EH (cell line): Measurements from ENCODE around the gene CRB1.

ENCODE experiments used
- DNase-seq: peaks from one replicate; pipeline ENCODE4 v3.0.0-alpha.2; 2015; ENCODE audit warnings: low read depth

Gene CRB1

DNA sequence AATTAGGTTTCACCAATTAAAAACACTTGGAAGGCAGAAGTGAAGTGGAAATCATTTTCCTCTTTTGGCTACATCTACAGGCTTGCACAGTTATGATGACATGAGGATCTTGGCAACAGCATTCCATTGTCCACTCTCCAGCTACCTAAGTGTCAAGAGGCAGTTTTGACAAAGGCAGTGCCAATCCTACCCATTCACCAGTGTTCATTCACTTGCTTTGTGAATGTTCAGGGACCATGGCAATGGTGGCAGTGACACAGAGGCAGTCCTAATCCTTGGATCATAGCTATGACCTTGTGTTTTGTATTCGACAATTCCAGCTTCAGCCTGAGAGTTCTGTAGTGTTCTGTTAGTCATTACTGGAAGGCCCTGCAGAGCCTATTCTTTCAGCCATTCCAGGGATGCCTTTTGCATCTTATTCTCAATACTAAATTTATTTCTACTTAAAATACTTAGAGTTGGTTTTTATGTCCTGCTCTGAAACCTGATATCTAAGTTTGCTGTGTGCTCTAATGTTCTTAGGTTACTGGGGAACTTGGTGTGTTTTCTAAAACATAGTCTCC lies 36.7 kb downstream of the CRB1 start:
- peak; percentile 51 for DNase-seq

DNA sequence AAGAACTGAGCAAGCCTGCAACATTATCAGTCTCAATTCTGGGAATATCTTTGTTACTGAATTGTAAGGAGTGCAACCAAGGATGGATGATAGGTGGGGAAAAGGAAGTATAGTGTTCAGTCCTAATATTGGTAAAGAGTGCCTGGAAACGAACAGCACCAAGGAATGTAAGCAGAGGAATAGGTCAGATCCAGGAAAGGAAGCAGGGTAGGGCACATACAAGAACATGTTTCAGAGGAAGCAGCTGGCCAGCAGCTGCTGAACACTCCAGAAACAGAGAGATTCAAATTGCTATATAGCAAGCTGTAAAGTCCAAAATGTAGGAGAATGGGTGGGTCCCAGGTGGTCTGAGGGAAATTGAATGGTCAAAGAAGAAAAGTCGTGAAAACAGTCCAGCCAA lies 37.9 kb downstream of the CRB1 start:
- DNase-seq = no peak

DNA sequence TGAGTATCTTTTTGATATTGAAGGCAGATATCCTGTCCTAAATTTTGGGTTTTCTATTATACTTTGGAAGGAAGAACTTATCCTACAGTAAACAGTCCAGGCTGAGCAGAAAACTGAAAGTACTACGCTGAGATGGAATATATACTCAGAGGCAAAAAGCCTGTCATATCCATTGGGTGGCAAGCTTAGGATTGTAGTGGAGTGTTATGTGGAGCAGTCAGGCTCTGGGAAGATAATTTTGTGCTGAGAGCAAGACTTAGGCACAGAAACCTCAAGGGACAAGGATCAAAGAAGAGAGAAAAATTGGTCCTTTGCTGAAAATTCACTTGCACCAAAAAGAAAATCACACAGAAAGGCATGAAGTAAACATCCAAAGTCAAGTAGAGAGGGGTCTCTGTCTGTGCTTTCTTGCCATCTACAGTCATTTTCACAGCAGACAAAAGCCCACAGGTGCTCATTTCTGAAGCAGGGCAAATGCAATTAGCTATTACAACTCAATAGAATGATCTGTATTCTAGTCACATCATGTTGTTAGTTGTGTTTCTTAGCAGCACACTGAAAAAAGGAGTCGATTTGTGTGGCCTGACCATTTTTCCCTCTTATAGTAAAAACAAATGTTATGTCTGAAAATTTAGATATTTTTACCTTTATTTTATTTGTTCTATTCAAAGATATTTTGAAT lies 38.5 kb downstream of the CRB1 start:
- no peak for DNase-seq

DNA sequence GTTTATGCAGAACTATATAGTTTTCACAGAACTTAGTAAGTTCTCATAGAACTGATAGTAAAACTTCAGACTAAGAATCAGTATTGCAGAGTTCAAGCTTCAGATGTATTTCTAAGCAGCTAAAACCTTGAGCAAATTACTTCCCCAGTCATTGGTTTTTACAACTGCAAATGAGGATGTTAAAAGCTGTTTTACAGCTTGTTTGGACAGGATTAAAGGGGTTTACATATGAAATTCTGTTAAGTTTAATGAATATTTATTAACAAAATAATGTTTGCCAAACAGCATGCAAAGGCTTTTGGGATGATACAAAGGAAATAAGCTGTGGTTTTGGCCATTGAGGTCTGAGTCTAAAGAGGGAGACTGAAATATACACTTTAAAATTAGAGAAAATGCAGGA lies 39.1 kb downstream of the CRB1 start:
- DNase-seq = no peak

DNA sequence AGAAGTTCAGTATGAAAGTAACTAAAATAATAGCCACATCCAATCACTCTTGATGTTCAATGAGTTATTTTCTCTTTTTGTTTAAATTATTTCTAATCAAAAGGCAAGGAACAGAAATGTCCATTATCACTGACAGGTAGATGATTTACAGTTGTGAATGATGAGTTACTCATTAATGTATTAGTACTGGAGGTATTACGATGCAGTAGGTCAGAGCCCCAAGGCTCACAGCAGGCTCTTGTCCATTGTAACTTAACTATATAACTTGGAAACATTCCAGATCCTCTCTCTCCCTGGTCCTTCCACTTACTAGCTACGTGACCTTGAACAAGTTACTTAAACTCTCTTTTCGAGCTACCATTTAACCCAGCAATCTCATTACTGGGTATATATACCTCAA lies 39.5 kb downstream of the CRB1 start:
- DNase-seq = no peak

DNA sequence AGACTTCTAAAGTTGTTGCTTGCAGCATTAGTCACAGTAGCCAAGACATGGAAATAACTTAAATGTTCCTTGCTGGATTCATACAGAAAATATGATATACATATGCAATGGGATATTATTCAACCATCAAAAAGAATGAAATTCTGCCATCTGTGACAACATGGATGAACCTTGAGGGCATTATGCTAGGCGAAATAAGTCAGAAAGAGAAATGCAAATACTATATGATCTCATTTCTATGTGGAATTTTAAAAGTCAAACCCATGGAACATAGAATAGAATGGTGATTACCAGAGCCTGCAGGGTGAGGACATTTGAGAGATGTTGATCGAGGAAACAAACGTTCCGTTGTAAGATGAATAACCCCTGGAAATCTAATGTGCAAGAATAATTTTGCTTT lies 43.0 kb downstream of the CRB1 start:
- no peak for DNase-seq

DNA sequence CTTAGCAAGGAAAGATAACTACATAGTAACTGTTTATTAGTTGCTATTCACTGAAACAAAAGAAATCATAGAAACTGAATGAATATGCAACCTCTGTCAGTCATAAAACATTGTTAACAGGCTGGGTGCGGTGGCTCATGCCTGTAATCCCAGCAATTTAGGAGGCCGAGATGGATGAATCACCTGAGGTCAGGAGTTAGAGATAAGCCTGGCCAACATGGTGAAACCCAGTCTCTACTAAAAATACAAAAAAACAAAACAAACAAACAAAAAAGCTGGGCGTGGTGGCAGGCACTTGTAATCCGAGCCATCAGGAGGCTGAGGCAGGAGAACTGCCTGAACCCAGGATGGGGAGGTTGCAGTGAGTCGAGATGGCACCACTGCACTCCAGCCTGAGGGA lies 44.1 kb downstream of the CRB1 start:
- no peak for DNase-seq

DNA sequence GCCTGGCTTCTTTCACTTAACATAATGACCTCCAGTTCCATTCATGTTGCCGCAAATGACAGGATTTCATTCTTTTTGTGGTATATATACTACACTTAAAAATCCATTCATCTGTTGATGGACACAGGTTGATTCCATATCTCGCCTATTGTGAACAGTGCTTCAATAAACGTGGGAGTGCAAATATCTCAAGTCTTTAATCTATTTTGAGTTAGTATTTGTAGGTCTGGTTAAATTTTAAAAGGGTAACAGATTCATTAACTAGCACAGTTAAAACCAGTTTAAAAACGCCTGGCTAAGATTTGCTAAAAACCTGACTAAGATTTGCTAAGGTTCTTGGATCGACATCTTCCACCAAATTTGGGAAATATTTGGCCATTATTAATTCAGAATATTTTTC lies 45.7 kb downstream of the CRB1 start:
- DNase-seq = no peak

DNA sequence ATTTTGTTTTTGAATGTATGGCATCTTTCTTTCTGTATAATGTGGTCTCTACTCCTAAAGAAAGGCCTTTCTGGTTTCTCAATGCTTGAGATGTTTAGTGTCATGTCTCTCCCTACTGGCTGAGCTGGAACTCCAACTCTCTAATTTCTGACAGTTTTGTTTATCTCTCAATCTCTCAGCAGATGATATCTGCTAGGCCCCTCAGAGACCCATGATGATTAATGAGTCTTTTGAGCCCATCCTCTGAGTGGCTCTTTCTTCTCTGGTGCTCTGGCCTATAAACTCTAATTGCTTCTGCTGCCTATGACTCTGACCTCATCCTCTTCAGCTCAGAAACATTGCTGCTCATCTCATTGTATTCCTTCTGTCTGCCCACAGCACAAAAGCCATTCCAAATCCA lies 46.6 kb downstream of the CRB1 start:
- DNase-seq = peak; percentile 40

DNA sequence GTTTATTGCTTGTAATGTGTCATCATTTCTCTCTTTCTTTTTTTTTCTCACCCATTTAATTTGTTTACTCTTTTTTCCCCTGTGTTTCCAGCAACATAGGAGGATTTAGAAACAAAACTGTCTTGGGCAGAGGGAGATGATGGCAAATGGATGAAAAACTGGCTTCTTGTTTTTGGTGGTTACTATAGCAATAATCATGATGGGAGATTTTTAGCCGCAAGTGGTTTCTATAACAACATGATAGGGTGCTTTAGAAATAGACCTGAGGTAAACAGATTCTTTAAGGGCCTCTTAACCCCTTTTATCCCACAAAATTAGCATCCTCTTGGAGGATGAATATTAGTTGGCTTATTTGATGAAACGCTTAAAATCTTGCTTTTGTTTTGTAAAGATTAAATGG lies 51.6 kb downstream of the CRB1 start:
- no peak for DNase-seq

DNA sequence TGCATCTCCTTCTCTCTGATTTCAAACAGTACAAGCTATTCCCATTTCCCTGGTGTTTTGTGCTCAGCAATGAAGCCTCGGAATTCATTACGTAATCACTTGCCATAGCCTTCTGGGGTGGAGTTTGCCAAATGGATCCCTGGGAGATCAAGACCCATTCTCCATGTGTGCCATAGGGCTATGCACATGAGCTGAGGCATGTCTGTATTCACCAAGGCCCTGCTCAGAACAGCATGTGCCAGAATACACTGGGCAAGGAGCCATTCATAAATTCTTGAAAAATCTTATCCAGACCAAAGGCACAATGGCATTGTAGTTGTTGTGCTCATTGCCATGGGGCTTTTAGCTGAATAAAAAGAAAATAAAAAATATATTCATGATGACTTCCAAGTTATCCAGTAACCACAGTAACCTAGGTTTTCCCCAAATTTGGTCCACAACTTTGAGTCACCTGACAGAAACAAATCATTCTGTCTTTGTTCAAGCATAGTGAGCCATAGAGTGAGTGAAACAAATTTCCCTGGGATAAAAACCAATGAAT lies 53.0 kb downstream of the CRB1 start:
- DNase-seq = peak; percentile 77

DNA sequence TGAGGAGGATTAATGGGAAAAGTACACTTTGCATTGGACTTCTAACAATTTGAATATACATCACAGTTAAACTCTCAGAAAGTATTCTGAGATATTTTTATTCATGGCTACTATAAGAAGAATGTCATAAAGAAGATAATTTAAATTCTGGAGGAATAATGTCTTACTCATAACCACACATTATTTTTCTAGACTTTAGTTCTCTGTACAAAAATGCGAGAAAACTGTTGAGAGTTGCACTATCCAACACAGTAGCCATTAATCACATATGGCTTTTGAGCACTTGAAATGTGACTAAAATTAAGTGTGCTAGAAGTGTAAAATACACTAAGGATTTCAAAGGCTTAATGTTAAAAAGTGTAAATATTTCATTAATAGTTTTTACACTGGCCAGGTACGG lies 53.8 kb downstream of the CRB1 start:
- peak; percentile 63 for DNase-seq

DNA sequence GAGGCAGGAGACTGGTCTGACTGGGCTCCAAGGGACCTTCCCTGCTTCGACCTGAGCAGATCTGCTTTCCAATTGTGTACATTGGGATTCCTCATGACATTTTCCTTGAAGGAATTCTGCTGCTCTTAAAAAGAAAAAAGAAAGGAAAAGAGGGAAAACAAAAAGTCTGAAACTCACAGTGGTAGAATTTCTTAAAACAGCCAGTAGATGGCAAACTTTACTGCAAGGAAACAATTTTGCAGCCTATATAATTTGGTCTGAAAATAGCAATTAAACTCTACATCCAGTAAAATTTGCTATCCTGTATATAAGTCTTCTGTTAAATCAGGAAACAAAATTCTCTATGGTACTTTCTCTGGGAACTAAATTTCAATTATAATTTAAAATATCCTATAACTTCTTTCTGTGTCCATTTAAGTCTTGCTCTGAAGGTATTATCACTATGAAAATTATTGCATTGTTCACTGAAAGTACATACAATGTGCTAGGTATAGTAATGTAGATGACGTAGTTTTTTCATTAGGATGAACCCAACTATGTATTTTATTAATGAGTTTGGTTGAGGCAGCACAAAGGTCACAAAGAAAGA lies 59.8 kb downstream of the CRB1 start:
- DNase-seq = peak; percentile 33

DNA sequence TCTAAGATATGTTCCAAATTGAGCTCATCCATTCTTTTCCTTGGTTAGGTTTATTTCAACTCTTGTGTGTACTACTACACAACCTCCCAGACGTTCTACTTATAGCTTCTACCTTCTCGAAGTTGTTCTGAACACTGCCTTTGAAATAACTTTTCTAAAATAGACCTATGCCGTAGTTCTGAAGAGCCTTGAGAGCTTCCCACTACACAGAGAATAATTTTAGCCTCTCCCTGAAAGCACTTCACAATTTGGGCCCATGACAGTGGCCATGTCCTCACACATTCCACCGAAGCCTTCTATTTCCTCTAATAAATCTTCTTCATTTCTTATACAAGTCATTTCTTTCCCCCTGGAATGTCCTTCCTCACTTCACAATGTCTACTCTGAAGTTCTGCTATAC lies 62.2 kb downstream of the CRB1 start:
- no peak for DNase-seq

DNA sequence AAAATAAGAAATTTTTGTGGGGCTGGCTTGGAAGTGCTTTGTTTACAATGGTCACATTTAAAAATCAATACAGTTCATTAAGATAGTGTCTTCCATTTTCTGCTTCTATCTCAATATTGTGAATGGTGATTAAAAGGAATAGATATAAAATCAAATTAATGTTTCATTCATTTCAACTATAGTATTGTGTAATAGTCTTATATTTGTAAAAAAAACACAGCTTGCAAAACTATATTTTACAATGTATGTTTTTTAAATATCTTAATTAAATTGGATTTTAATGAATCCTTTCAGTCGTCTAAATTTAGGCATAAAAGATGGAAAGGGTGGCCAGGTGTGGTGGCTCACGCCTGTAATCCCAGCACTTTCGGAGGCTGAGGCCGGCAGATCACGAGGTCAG lies 63.5 kb downstream of the CRB1 start:
- no peak for DNase-seq

DNA sequence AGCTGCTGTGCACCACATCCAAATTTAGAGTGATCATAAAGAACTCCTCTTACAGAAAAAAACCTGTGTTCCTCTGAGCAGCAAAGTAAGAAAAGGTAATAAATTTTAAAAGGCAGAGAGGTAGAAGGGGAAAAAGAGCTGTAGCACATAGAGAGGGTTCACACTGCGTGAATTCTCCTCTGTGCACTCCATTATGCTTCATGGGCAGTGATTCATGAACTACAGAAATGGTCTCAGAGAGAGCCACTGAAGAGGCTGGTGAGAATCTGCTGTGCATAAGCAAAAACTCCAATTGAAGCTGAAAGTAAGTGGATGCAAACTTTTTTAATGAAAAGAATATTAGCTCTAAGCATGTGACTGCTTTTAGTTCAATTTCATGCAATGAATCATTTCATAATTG lies 65.0 kb downstream of the CRB1 start:
- no peak for DNase-seq

DNA sequence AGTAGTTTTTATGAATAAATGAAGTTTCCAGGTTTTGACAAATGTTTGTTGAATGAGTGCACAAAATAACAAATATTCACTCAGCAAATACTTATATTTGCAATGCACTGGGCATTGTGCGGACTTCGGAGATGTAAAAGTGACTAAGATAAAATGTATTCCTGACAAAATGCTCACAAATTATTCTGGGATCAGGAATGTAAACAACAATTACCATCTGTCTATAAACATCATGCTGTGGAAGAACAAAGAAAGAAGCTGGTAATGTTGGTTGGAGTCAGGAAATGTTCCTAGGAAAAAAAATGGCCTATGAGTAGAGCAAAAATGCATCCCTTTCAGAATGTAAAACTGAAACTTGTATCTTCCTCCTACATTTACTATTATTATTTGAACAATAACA lies 68.5 kb downstream of the CRB1 start:
- DNase-seq = peak; percentile 11

DNA sequence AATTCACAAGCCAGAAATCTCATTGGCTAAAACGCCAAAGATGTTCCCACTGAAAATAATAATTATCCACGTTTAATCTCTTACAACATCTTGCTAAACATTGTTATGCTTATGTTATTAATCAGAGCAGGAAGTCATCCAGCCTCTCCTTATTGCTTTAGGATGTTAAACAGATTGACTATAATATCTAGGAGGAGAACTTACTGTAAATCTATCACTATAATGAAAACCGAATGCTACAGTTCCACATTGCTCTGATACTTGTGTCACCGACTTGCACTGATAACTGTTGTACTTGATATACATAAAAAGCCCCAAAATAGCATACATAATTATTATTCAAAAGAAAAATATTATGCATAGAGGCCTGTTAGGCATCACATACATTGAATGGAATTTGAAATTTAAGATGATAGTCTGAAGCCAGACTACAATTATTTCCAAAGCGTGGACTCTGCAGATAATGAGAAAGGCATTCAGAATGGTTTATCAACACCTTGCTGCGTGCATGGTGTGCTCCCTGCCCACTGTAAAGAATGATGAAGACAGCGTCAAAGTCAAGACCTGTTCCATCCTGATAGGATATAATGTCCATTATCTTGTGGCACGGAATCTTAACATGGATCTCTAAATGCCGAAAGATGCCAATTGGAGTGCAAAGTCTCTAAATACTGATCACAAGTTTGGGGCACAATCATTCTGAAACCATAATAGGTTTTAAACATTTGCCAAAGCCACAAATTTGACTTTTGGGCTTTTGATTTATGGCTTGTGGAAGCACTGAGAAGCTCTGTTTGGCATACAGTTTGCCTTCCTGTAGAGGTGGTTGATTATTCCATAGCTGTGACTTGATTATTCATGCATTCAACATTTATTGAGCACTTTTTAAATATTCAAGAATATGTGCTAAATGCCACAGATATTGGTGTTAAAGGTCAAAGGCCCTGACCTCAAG lies 71.3 kb downstream of the CRB1 start:
- no peak for DNase-seq

DNA sequence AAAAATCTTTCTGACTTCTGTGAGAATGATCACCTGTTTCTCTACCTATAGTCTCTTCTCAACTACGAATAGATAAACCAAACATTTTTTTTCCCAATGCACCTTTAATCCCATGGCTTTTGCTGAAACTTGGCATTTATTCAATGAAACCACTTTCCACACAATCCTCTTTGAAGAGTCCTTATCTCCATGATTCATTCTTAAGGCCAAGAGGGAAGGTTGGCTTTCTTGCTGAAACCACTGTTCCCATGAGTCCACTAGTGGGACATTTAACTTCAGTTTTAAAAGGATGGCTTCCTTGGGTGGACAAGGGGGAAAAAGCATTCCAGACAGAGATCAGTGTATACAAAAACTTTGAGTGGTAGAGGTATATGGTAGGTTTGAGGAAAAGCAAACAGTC lies 73.6 kb downstream of the CRB1 start:
- no peak for DNase-seq

DNA sequence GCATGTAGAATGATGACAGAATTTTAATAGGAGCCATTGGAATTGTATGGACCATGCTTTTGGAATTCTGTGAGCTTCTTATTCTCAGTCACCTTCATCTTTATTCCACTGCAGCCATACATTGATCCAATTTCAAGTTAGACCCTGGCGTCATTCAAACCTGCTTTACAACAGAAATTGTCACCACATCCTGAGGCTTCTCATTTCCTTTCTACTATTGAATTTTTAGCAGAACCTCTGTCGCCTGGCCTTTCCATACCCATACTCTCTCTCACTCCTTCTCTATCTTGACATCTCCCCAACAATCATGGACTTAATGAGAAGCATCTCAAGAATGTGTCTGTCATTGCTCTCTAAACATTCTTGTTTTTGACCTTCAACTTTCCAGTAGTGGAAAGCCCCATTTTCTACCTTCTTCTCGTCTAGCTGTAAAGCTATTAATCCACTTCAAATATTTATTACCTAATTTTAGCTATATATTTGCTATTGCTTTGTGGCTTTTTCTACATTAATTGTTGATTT lies 74.1 kb downstream of the CRB1 start:
- peak; percentile 36 for DNase-seq

DNA sequence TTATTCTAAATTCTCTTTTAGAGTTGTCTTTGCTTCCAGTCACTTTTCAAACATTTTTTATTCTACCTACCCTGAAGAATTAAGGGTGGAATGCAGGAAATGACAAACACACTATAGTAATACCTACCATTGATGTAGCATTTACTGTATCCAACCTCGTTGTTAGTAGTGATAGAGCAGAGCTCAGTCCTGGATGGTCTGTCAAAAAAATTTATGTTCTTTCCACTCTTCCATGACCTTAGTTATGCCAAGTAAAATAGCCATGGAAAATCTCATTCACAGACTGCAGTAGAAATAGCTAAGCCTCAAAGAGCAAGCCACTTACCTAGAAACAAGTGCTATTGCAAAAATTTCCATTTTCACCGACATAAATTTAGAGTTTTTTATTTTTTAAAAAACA lies 74.6 kb downstream of the CRB1 start:
- DNase-seq = no peak

DNA sequence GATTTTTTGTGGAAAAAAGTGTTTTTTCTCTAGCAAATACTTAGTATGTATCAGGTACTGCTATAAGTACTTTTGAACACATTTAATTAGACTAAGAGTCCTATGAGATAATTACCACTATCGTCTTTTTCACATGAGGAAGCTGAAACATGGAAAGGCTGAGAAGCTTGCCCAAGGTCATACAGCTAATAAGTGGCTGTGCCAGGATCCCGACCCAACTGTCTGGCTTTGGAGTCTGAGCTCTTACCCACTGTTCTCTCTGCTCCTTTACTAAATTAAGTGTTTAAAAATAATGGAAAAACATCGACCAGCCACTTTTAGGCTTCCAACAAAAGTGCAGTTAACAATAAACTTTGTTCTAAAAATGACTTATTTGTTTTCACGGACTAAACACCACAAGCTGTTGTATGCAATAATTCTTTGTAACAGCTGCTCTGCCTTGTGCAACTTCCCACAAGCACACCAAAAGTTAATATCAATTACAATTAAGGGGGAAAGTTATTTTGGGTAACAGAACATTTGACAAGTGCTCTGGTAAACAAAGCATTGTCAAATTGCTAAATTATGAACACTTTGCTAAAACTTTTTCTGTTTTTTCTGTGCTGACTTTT lies 75.7 kb downstream of the CRB1 start:
- no peak for DNase-seq
